Esophagus muscularis mucosa (tissue), 3 donors: ENCODE results near the gene C8G.

Experiments used
- CTCF ChIP-seq, 3 experiments: fragments of 200-600 bp in 2 of 3; fragments of 450-650 bp in 1 of 3; sonication (generic) in 2 of 3; IDR thresholded peaks; one replicate each; pipeline ENCODE4 v1.5.1; 2017 to 2019; ENCODE audit warnings: antibody characterized with exemption in 3 of 3, mild to moderate bottlenecking in 2 of 3, moderate library complexity in 1 of 3
- POLR2AphosphoS5 ChIP-seq, 2 donors: sonication (generic); formaldehyde crosslinking; IDR thresholded peaks; one replicate each; pipeline ENCODE4 v1.6.1; 2017; ENCODE audit warnings: antibody characterized with exemption in 2 of 2

GRCh38 chr9:136941231-136942111 lies 3.6 kb upstream of the C8G start:
- TF ChIP-seq CTCF (IDR thresholded peaks at IDR 0.05), result no peak
- no peak for TF ChIP-seq POLR2AphosphoS5 (IDR thresholded peaks at IDR 0.05)
